ENCODE measurements around the gene BAIAP2L1.

DNA sequence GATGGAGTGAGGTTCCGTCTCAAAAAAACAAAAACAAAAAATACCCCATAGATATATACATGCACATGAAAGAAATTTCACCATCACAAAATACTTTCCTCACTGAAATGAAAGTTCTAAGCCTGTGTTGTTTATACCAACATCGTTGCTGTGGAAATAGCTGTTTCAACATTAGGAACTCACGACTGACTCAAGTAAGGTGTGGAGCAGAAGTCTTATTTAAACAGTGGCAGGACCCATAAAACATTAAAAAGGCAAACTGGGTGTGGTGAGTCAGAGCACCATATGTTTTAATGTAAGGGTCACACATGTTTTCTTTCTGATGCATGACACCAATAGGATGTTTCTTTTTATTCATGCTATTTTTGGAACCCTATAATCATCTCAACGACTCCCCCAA lies 48.3 kb downstream of the BAIAP2L1 start:
- TF ChIP-seq, protein P1, sequence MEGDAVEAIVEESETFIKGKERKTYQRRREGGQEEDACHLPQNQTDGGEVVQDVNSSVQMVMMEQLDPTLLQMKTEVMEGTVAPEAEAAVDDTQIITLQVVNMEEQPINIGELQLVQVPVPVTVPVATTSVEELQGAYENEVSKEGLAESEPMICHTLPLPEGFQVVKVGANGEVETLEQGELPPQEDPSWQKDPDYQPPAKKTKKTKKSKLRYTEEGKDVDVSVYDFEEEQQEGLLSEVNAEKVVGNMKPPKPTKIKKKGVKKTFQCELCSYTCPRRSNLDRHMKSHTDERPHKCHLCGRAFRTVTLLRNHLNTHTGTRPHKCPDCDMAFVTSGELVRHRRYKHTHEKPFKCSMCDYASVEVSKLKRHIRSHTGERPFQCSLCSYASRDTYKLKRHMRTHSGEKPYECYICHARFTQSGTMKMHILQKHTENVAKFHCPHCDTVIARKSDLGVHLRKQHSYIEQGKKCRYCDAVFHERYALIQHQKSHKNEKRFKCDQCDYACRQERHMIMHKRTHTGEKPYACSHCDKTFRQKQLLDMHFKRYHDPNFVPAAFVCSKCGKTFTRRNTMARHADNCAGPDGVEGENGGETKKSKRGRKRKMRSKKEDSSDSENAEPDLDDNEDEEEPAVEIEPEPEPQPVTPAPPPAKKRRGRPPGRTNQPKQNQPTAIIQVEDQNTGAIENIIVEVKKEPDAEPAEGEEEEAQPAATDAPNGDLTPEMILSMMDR (IDR thresholded peaks at IDR 0.05): no peak
- TF ChIP-seq EP300 (IDR thresholded peaks at IDR 0.05; ENCODE audit: low read depth): peak; percentile 22

Data from transverse colon (tissue), 3 donors.